Measurements from ENCODE around the gene MYH9.

The MYH9 gene

GRCh38 chr22:36385491-36386350 lies 2.0 kb downstream of the MYH9 start:
- DNase-seq: no peak

GRCh38 chr22:36384766-36385481 lies 2.8 kb downstream of the MYH9 start:
- no peak for DNase-seq

GRCh38 chr22:36383110-36383581 lies 4.6 kb downstream of the MYH9 start:
- DNase-seq: no peak

GRCh38 chr22:36381513-36382128 lies 6.1 kb downstream of the MYH9 start:
- no peak for DNase-seq

- no peak for DNase-seq
Measured at GRCh38 chr22:36379593-36380361, 8.0 kb downstream of the MYH9 start.

- DNase-seq: no peak
Measured at GRCh38 chr22:36378869-36379217, 8.9 kb downstream of the MYH9 start.

GRCh38 chr22:36378080-36378868 lies 9.5 kb downstream of the MYH9 start:
- no peak for DNase-seq

GRCh38 chr22:36377022-36377631 lies 10.6 kb downstream of the MYH9 start:
- DNase-seq: no peak

- DNase-seq: no peak
Measured at GRCh38 chr22:36376265-36376664, 11.5 kb downstream of the MYH9 start.

- DNase-seq: no peak
Measured at GRCh38 chr22:36375071-36375980, 12.4 kb downstream of the MYH9 start.

GRCh38 chr22:36374603-36375024 lies 13.2 kb downstream of the MYH9 start:
- no peak for DNase-seq

- no peak for DNase-seq
Measured at GRCh38 chr22:36373258-36373579, 14.5 kb downstream of the MYH9 start.

- DNase-seq: no peak
Measured at GRCh38 chr22:36371920-36372319, 15.8 kb downstream of the MYH9 start.

GRCh38 chr22:36369922-36370791 lies 17.6 kb downstream of the MYH9 start:
- no peak for DNase-seq

- no peak for DNase-seq
Measured at GRCh38 chr22:36369004-36369921, 18.5 kb downstream of the MYH9 start.

GRCh38 chr22:36368359-36368983 lies 19.3 kb downstream of the MYH9 start:
- no peak for DNase-seq

- DNase-seq: no peak
Measured at GRCh38 chr22:36367479-36367878, 20.3 kb downstream of the MYH9 start.

- no peak for DNase-seq
Measured at GRCh38 chr22:36367066-36367465, 20.7 kb downstream of the MYH9 start.
